T-helper 2 cell treated with Interferon-gamma antibody and Interleukin-4, amounts not matched to agents 5 μg/mL and 100 μg/mL, for 36 hours (primary cell): ENCODE data around the gene TMEM242.

Source experiments
- DNase-seq: peaks from one replicate; pipeline ENCODE4 v3.0.0; 2021; ENCODE audit warnings: low spot score
- H3K27ac Mint-ChIP-seq: one replicate; pipeline ENCODE4 v1.8.0; 2021; ENCODE audit warnings: mild to moderate bottlenecking, mixed read lengths
- H3K27me3 Mint-ChIP-seq: one replicate; pipeline ENCODE4 v1.8.0; 2021; ENCODE audit warnings: low read depth, mixed read lengths
- H3K36me3 Mint-ChIP-seq: one replicate; pipeline ENCODE4 v1.8.0; 2021; ENCODE audit warnings: low read depth, mixed read lengths
- H3K4me1 Mint-ChIP-seq: one replicate; pipeline ENCODE4 v1.8.0; 2021; ENCODE audit warnings: low read depth, mixed read lengths
- H3K4me3 Mint-ChIP-seq: one replicate; pipeline ENCODE4 v1.8.0; 2022; ENCODE audit warnings: mild to moderate bottlenecking, moderate library complexity, mixed read lengths
- H3K9me3 Mint-ChIP-seq: one replicate; pipeline ENCODE4 v1.8.0; 2021; ENCODE audit warnings: mixed read lengths

TMEM242 gene

DNA sequence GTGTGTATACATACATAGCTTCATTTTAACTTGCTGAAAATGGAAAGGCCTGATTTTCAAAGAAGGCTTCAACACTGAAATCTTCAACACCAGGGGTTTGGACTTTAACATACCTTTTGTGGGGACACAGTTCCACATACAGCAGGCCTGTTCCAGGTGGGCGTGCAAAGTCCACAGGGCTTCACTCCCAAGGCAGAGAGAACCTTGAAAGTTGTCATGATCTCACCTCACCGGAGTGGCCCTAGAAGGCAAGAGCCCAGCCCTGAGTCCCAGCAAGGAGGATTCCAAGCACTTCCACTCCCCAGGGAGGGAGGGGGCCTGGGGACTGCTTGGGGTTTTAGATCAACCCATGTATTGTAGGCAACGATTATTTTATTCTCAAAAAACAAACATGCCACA is 47.2 kb downstream of the TMEM242 start:
- Mint-ChIP-seq H3K4me1 (peaks cover 6% of the 10 kb centered on the region), H3K4me3 (no peak overlapping the region), H3K36me3 (no peaks in the 10 kb centered on the region), H3K9me3 (no peaks in the 10 kb centered on the region), H3K27me3 (peaks cover 9% of the 10 kb centered on the region), H3K27ac (no peak overlapping the region)
- DNase-seq, result no peak

DNA sequence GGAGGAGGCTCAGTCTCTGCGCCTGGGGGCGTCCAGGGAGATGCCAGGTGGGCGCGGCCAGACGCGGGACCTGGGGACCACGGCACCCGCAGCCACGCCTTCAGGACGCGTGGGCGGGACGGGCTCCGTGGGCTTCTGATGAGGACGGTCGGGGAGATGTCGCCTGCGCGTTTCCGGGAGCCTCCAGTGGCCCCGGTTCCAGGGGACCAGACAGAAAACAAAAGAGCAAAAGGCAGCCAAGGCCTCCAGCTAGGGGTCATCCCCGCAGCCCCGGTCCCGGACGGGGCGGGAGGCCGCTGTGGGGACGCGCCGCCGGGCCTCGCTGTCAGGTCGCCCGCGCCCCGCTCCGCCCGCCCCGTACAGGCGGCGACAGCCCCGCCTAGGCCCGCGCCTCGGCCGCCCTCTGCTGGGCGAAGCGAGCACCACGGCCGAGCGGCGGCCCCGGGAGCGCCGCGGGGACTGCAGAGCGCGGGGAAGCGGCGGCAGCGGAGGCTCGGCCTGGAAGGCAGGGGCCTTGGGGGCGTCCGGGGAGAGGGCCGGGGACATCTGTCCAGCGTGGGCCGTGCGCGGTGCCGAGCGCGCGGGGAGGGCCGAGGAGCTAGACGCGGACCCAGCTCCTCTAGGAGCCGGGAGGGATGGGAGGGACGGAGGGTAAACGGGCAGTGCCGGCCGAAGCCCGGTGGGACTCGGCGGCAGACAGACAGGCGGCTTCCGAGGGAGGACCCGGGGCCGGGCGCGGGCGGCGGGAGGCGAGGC is 48.7 kb downstream of the TMEM242 start:
- Mint-ChIP-seq H3K27me3 (peaks cover 11% of the 10 kb centered on the region), H3K4me3 (peak overlapping the region; percentile 85), H3K4me1 (peaks cover 6% of the 10 kb centered on the region), H3K9me3 (peaks cover 10% of the 10 kb centered on the region), H3K36me3 (no peaks in the 10 kb centered on the region), H3K27ac (peak overlapping the region; percentile 90)
- DNase-seq, result peak; percentile 84

DNA sequence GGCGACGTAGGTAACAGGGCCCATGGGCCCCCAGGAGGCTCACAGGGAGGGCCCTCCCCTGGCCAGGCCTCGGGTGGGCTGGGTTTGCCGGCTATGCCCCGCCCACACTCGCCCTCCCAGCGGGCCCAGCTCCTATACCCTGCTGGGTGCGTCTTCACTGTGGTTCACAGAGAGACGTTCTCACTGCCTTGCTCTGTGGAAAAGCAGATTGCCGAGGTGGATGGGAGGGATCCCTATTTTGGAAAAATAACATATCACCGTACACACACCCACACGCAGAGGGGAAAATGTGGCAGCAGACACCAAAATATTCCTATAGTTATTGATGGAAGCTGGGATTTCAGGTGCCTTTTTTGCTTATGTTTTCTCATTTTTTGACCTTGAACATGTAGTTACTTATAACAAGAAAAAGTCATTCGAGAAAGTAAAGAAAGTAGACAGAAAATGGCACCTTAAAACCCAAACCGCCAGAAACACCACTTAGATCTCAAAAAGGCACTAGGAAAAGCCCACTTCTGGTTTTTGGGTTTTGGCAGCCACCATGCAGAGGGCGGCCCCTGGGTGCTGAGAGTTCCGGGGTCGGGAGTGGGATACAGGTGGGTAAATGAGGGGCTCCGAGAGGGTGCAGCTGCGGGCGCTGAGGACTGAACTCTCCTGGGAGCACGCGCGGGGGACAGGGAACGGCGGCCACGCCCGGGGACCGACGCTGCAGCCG is 49.4 kb downstream of the TMEM242 start:
- H3K27me3 Mint-ChIP-seq, result peaks cover 9% of the 10 kb centered on the region
- peaks cover 10% of the 10 kb centered on the region for H3K9me3 Mint-ChIP-seq
- H3K4me3 Mint-ChIP-seq, result peak overlapping the region; percentile 85
- H3K4me1 Mint-ChIP-seq, result peaks cover 3% of the 10 kb centered on the region
- peak overlapping the region; percentile 90 for H3K27ac Mint-ChIP-seq
- no peaks in the 10 kb centered on the region for H3K36me3 Mint-ChIP-seq
- peak; percentile 57 for DNase-seq

DNA sequence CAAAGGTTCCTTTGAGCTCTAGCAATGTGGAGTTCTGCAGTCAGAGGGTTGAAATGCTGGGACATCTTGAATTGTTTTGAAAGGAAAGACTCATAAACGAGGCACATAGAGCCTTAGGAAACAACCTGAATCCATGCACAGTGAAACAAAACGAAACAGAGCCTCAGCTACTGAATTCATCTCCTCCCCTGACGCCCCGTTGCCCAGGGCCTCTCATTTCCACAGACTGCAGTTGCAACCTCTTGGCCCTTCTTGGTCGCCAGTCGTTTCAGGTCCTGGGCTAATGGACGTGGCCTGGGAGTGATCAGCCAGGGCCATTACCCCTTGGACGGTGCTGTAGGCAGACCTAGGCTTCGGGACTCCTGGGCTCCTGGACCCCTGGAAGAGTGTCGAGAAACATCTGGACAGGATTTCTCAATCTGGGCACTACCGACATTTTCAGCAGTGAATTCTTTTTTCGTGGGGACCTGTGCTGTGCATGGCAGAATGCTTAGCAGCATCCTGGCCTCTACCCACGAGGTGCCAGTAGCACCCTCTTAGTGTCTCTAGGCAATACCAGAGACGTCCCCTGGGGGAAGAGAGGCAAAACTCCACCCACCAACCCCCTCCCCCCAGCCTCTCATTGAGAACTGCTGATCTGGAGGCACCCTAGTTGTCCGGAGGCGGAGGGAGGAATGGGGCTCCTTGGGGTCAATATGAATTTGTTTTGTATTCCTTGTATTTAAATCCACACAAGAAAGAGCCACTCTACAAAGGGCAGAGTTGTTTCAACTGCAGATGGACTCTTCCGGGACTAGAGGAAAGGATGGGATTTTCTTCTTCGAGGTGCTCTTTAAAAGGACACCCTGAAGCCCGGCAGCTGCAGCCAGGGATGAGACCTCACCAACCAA is 50.2 kb downstream of the TMEM242 start:
- no peak for DNase-seq
- peaks cover 9% of the 10 kb centered on the region for H3K27me3 Mint-ChIP-seq
- H3K9me3 Mint-ChIP-seq, result peaks cover 10% of the 10 kb centered on the region
- H3K4me1 Mint-ChIP-seq, result peaks cover 3% of the 10 kb centered on the region
- peak overlapping the region; percentile 85 for H3K4me3 Mint-ChIP-seq
- no peaks in the 10 kb centered on the region for H3K36me3 Mint-ChIP-seq
- no peak overlapping the region for H3K27ac Mint-ChIP-seq

DNA sequence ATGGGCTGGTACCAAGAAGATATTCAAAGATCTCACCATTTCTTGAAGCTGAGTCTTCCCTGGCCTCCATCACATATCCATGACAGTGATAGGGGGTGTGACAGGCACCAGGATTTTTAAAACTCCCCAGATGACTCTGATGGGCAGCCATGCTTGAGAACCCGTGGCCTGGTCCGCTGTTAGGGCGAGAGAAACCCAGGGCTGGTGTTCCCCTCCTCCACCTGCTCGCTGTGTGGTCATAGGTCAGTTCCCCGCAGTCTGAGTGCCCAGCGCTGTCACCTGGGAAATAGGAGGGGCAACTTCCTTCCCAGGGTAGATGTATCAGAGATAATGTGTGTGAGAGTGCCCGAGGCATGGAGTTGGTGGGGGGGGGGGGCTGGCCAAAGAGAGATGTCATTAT is 50.9 kb downstream of the TMEM242 start:
- Mint-ChIP-seq H3K27ac (no peak overlapping the region), H3K4me3 (no peak overlapping the region), H3K4me1 (peaks cover 3% of the 10 kb centered on the region)

DNA sequence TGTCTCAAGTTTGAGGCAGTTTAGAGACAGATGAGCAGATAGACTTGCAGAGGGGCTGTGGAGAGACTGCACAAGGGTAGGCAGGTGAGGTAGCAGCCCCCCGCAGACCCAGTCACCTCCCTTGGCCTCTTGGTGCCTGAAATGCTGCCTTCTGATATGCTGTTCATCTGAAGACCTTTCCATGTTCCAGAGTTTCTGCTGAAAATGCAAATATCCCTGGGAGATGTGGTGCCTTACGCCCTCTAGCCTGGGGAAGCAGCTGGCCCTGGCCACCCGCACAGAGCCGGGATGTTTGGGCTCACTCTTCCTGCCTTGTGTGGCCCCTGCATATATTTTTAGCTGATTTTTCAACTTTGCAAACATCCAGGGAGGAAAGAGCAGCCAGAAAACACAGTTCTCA is 51.4 kb downstream of the TMEM242 start:
- H3K9me3 Mint-ChIP-seq, result peaks cover 10% of the 10 kb centered on the region
- peaks cover 3% of the 10 kb centered on the region for H3K4me1 Mint-ChIP-seq
- DNase-seq, result no peak
- no peaks in the 10 kb centered on the region for H3K36me3 Mint-ChIP-seq
- peaks cover 6% of the 10 kb centered on the region for H3K27me3 Mint-ChIP-seq
- H3K4me3 Mint-ChIP-seq, result no peak overlapping the region
- no peak overlapping the region for H3K27ac Mint-ChIP-seq

More for the DNA sequence above, 50.9 kb downstream of the TMEM242 start:
- no peak for DNase-seq
- H3K27me3 Mint-ChIP-seq, result peaks cover 9% of the 10 kb centered on the region
- peaks cover 10% of the 10 kb centered on the region for H3K9me3 Mint-ChIP-seq
- H3K36me3 Mint-ChIP-seq, result no peaks in the 10 kb centered on the region

DNA sequence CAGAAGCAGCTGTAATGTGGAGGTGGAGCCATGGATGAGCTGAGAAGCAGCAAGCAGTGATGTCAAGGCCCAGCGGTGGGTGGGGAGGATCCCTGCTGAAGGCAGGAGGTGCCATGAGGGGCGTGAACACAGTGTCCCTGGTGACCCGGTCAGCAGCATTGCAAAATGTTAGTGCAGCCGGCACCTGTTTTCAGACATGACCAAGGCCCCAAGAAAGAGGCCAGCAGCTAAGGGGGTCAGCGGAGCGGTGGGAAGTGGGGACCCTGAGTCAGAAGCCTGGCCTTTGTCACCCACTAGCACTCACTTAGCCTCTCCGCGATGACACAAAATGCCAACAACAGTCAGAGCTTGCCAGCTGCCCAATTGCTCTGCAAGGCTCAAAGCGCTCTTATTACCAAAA is 51.9 kb downstream of the TMEM242 start:
- Mint-ChIP-seq H3K27ac (no peak overlapping the region), H3K4me1 (peaks cover 3% of the 10 kb centered on the region), H3K4me3 (no peak overlapping the region), H3K36me3 (no peaks in the 10 kb centered on the region), H3K9me3 (peaks cover 10% of the 10 kb centered on the region), H3K27me3 (peaks cover 2% of the 10 kb centered on the region)
- no peak for DNase-seq

DNA sequence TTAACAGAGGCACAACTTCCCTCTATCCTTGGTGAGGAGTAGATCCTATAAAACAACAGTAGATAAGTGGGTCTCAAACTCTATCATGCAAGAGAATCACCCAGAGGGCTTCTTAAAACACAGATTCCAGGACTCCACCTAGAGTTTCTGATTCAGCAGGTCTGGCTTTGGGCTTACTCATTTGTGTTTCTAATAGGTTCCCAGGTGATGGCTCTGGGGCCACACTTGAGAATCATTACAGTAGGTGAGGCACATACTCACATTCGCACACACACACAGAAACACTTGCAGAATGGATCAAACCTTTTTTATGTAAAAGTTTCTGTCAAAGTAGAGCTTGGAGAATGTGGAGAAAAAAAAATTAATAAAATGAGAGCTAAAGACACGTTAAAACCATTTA is 52.4 kb downstream of the TMEM242 start:
- Mint-ChIP-seq H3K27me3 (peaks cover 2% of the 10 kb centered on the region), H3K9me3 (peaks cover 10% of the 10 kb centered on the region), H3K4me3 (no peak overlapping the region), H3K4me1 (peaks cover 3% of the 10 kb centered on the region), H3K27ac (no peak overlapping the region), H3K36me3 (no peaks in the 10 kb centered on the region)
- DNase-seq, result no peak

DNA sequence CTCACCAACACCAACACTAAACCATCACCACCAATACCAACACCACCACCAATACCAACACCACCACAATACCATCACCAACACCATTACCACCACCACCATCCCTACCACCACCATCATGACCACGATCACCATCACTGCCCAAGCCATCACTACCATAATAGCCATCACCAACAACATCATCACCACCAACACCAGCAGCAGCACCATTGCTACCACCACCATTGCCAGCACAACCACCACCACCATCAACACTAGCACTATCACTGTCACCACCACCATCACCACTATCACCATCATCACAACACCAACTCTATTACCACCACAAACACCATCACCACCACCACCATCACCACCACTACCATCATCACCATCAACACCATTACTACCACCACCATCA is 53.0 kb downstream of the TMEM242 start:
- H3K27ac Mint-ChIP-seq, result no peak overlapping the region
- H3K36me3 Mint-ChIP-seq, result no peaks in the 10 kb centered on the region
- H3K9me3 Mint-ChIP-seq, result peaks cover 10% of the 10 kb centered on the region
- H3K27me3 Mint-ChIP-seq, result peaks cover 2% of the 10 kb centered on the region
- DNase-seq, result no peak
- no peak overlapping the region for H3K4me3 Mint-ChIP-seq
- peaks cover 3% of the 10 kb centered on the region for H3K4me1 Mint-ChIP-seq

DNA sequence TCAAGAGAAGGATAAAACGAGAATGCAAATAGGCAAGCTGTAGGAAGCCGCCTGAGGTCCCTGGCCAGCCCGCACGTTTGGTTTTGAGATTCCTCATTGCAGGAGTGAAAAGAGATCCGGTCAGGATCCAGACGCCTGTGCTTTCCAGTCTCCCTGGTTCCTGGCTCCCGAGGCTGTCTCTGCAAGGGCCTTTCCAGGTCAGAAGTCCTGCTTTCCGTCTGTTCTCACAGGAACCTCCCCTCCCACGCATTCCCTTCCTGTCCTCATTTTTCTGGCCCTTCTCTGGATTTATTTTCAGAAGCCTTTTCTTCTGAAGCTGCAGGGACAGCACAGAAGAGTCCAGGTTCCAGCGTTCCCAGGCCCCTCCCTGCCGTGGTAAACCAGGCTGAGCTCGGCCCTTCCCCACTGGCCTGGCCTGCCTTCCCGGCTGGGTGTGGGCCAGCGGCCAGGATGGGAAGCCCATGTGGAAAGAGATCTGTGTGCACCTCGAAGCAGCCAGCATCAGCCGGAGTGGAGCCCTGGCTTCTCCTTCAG is 54.0 kb downstream of the TMEM242 start:
- H3K27me3 Mint-ChIP-seq, result peaks cover 2% of the 10 kb centered on the region

DNA sequence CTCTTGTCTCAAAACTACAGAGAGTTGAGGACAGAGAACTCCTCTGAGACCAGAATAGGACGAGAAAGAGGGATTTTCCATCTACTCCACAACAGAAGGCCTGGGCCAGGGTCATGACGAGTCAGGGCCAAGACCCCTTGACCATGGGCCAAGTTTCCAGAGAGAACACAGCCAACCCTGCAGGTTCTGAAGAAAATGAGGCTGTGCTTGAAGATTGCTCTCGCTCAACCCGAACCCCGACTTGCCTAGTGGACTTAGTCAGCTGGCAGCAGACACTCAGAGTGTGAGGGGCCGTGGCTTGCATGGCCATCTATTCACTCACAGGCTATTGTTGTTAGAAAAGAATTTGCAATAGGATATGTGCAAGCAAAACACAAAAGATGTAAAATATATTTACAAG is 54.5 kb downstream of the TMEM242 start:
- Mint-ChIP-seq H3K36me3 (no peaks in the 10 kb centered on the region), H3K4me1 (peaks cover 1% of the 10 kb centered on the region), H3K27ac (no peak overlapping the region), H3K9me3 (peaks cover 10% of the 10 kb centered on the region), H3K27me3 (peaks cover 2% of the 10 kb centered on the region), H3K4me3 (no peak overlapping the region)
- no peak for DNase-seq

More for the DNA sequence above, 54.0 kb downstream of the TMEM242 start:
- DNase-seq, result no peak
- peaks cover 10% of the 10 kb centered on the region for H3K9me3 Mint-ChIP-seq
- H3K36me3 Mint-ChIP-seq, result no peaks in the 10 kb centered on the region
- no peak overlapping the region for H3K4me3 Mint-ChIP-seq
- peaks cover 3% of the 10 kb centered on the region for H3K4me1 Mint-ChIP-seq
- H3K27ac Mint-ChIP-seq, result no peak overlapping the region

DNA sequence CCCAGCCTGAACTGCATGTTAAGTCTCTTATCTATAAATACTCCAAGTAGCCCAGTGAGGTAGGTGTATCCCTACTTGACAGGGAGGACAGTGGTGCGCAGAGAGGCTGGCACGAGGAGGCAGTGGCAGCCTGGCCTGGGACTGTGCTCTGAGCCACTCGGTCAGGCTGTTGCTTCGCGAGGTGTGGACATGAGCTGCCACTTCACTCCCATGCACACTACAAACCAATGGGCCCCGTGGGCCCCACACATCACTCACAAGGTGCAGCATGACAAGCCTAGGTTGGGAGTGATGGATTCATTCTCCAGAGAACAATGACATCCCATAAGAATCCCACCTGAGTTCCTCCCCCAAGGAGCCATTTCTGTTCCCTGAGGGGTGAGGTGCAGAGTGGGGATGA is 54.9 kb downstream of the TMEM242 start:
- no peak overlapping the region for H3K27ac Mint-ChIP-seq
- DNase-seq, result no peak
- H3K9me3 Mint-ChIP-seq, result peaks cover 10% of the 10 kb centered on the region
- H3K4me3 Mint-ChIP-seq, result no peak overlapping the region
- H3K36me3 Mint-ChIP-seq, result no peaks in the 10 kb centered on the region
- H3K4me1 Mint-ChIP-seq, result no peaks in the 10 kb centered on the region
- H3K27me3 Mint-ChIP-seq, result peaks cover 2% of the 10 kb centered on the region

DNA sequence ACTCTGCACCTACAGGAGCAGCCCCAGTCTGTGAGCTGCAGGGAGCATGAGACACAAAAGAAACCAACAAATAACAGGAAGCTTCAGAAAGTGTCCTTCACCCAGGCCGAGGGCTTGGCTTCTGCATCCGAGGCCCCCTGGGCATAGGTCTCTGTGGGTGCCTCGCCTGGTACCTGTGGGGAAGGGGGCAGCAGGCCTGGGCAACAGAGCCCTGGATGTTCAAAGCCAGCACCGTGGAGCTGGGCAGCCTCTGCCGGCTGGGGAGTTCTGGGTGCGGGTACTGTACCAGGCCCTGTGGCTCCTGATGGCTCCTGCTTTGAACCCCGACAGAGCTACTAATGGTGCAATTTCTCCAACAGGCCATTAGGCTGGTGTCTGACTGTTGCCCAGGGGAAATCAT is 55.7 kb downstream of the TMEM242 start:
- no peak overlapping the region for H3K4me3 Mint-ChIP-seq
- no peak overlapping the region for H3K27ac Mint-ChIP-seq
- peaks cover 2% of the 10 kb centered on the region for H3K27me3 Mint-ChIP-seq
- H3K9me3 Mint-ChIP-seq, result peaks cover 10% of the 10 kb centered on the region
- DNase-seq, result no peak
- no peaks in the 10 kb centered on the region for H3K4me1 Mint-ChIP-seq
- no peaks in the 10 kb centered on the region for H3K36me3 Mint-ChIP-seq
